Endothelial cell of umbilical vein (primary cell): ENCODE measurements around the gene TMEM54. TPM values are rescaled to one million over a fixed set of nuclear protein-coding genes. Genes with fewer than 3 reads are reported as not detected.

ENCODE experiments used
- BruUV-seq: library from RNA; stranded (reverse); fragments of 400-500 nt; replicated peaks from 2 replicates; lab custom pipeline; 2021; lab: Mats Ljungman, UMichigan
- CTCF ChIA-PET: fragments of 300-600, 350-600 bp; sonication (Branson Sonifier 250); formaldehyde crosslinking; loops from one replicate; lab custom pipeline; 2021; ENCODE audit warnings: antibody characterized with exemption, inconsistent platforms; lab: Charles Lee
- POLR2A ChIA-PET: fragments of 300-600, 350-600 bp; sonication (Branson Sonifier 250); formaldehyde crosslinking; loops from one replicate; lab custom pipeline; 2021; ENCODE audit warnings: antibody characterized with exemption, inconsistent platforms; lab: Charles Lee
- DNase-seq: peaks from one replicate; pipeline ENCODE4 v3.0.0-alpha.2; 2011; ENCODE audit warnings: low read depth, low spot score
- FAIRE-seq: peaks from 2 replicates; lab custom pipeline; 2011; peaks lifted over from hg19 to GRCh38; lab: Jason Lieb, UNC
- H2AFZ ChIP-seq: 2 replicates; pipeline ENCODE4 v1.6.0; 2012; ENCODE audit warnings: low read depth, low read length, control low read depth, inconsistent platforms
- H3K27ac ChIP-seq: 2 replicates; pipeline ENCODE4 v1.5.1; 2011; ENCODE audit warnings: low read depth, mild to moderate bottlenecking, control low read depth, low read length, moderate library complexity; ENCODE audit not compliant: insufficient read depth
- H3K27me3 ChIP-seq, 2 experiments: 2 replicates each; pipeline versions ENCODE4 v1.6.0 to v1.6.1; 2011; ENCODE audit warnings: low read length in 2 of 2, mixed read lengths in 1 of 2; ENCODE audit not compliant: control insufficient read depth in 2 of 2, insufficient read depth in 2 of 2
- H3K36me3 ChIP-seq, 2 experiments: 2 replicates in 1 of 2; 3 replicates in 1 of 2; pipeline ENCODE4 v1.5.1; 2011; ENCODE audit warnings: low read length in 2 of 2, mild to moderate bottlenecking in 1 of 2, moderate library complexity in 1 of 2; ENCODE audit not compliant: control insufficient read depth in 2 of 2, insufficient read depth in 2 of 2; ENCODE audit errors: extremely low read depth in 1 of 2
- H3K4me1 ChIP-seq: 3 replicates; pipeline ENCODE4 v1.5.1; 2011; ENCODE audit warnings: mild to moderate bottlenecking, low read length; ENCODE audit not compliant: control insufficient read depth, insufficient read depth; ENCODE audit errors: extremely low read depth
- H3K4me2 ChIP-seq: 2 replicates; pipeline ENCODE4 v1.6.1; 2011; ENCODE audit warnings: low read length, control low read depth, mixed read lengths; ENCODE audit not compliant: insufficient read depth
- H3K4me3 ChIP-seq, 3 experiments: fragments of 200-600 bp in 1 of 3; sonication (generic), shearing (Covaris generic) in 1 of 3; replicated peaks in 1 of 3; 2 replicates each; pipeline ENCODE4 v1.5.1; 2011 to 2016; ENCODE audit warnings: control low read depth in 3 of 3, low read length in 3 of 3, mild to moderate bottlenecking in 2 of 3, inconsistent platforms in 1 of 3, low read depth in 1 of 3, moderate library complexity in 1 of 3; ENCODE audit not compliant: insufficient read depth in 1 of 3
- H3K79me2 ChIP-seq: 2 replicates; pipeline ENCODE4 v1.6.0; 2012; ENCODE audit warnings: low read length, inconsistent platforms; ENCODE audit not compliant: control insufficient read depth, insufficient read depth
- H3K9ac ChIP-seq: replicated peaks from 2 replicates; pipeline ENCODE3; 2011; ENCODE audit warnings: low read length, control low read depth; ENCODE audit not compliant: insufficient read depth; ENCODE audit errors: extremely low read depth
- H3K9me1 ChIP-seq: replicated peaks from 3 replicates; pipeline ENCODE4 v1.6.0; 2011; ENCODE audit warnings: mild to moderate bottlenecking, low read length; ENCODE audit not compliant: control insufficient read depth, insufficient read depth; ENCODE audit errors: extremely low read depth
- H3K9me3 ChIP-seq: replicated peaks from 2 replicates; pipeline ENCODE4 v1.5.1; 2012; ENCODE audit warnings: low read length, inconsistent platforms; ENCODE audit not compliant: control insufficient read depth, insufficient read depth
- H4K20me1 ChIP-seq: replicated peaks from 2 replicates; pipeline ENCODE3; 2011; ENCODE audit warnings: mild to moderate bottlenecking, low read length; ENCODE audit not compliant: control insufficient read depth, insufficient read depth; ENCODE audit errors: extremely low read depth
- EZH2 ChIP-seq: IDR thresholded peaks from 2 replicates; pipeline ENCODE4 v1.6.1; 2012; ENCODE audit warnings: borderline replicate concordance, low read depth, mild to moderate bottlenecking, moderate library complexity, low read length, inconsistent platforms; ENCODE audit not compliant: severe bottlenecking
- FOS ChIP-seq: IDR thresholded peaks from 2 replicates; pipeline ENCODE4 v1.6.1; 2011; ENCODE audit warnings: mild to moderate bottlenecking, low read length, moderate library complexity, borderline replicate concordance; ENCODE audit not compliant: insufficient read depth
- GATA2 ChIP-seq: IDR thresholded peaks from 2 replicates; pipeline ENCODE4 v1.7.0; 2011; ENCODE audit warnings: low read depth, mild to moderate bottlenecking, moderate library complexity, mixed read lengths, low read length; ENCODE audit not compliant: insufficient read length, insufficient read depth
- JUN ChIP-seq: IDR thresholded peaks from 2 replicates; pipeline ENCODE4 v1.6.1; 2011; ENCODE audit warnings: borderline replicate concordance, low read depth; ENCODE audit not compliant: insufficient read length, insufficient read depth
- MYC ChIP-seq: IDR thresholded peaks from one replicate; pipeline ENCODE4 v1.6.1; 2011; ENCODE audit warnings: mild to moderate bottlenecking, low read depth, low read length
- POLR2A ChIP-seq: IDR thresholded peaks from 2 replicates; pipeline ENCODE4 v1.6.1; 2012; ENCODE audit warnings: low read depth, mild to moderate bottlenecking, control low read depth, low read length
- POLR2AphosphoS5 ChIP-seq: IDR thresholded peaks from 2 replicates; pipeline ENCODE4 v1.6.1; 2012; ENCODE audit warnings: low read depth, mild to moderate bottlenecking, control low read depth, low read length, moderate library complexity; ENCODE audit not compliant: insufficient read depth
- dilution Hi-C: fragments of 300-500 bp; cut with MboI; formaldehyde crosslinking; loops from one replicate; pipeline ENCODE4 v1.15.0; 2019; ENCODE audit warnings: low sequenced_read_pairs; ENCODE audit not compliant: extremely low pct_ligation_motif_present
- intact Hi-C: fragments of 100-400 bp; cut with micrococcal nuclease; formaldehyde crosslinking; loops from one replicate; pipeline ENCODE4 v1.10.0; 2022
- polyA plus RNA-seq, 4 experiments: library from polyadenylated mRNA; depleted of rRNA in 3 of 4; stranded (reverse) in 3 of 4; unstranded in 1 of 4; fragments of >200 nt; gene quantifications; 2 replicates each; pipeline versions ENCODE4 v1.2.1 to v1.2.3, GENCODE V29; 2011 to 2012; ENCODE audit warnings: missing spikeins in 1 of 4
- total RNA-seq: library from RNA; stranded (reverse); gene quantifications from 2 replicates; pipeline ENCODE4 v1.2.3, GENCODE V29; 2021
- TF ChIP-seq, protein P1 (sequence below), 2 donors: IDR thresholded peaks; 1 replicate in 1 of 2; 2 replicates in 1 of 2; pipeline ENCODE4 v1.5.1; 2011; ENCODE audit warnings: low read length in 2 of 2, mild to moderate bottlenecking in 2 of 2, moderate library complexity in 2 of 2, control low read depth in 1 of 2, inconsistent platforms in 1 of 2, low read depth in 1 of 2; ENCODE audit not compliant: insufficient read depth in 1 of 2; ENCODE audit errors: extremely low read depth in 1 of 2

Gene TMEM54
- total and polyA plus RNA-seq, 2 donors (not counting 3 experiments of a cell fraction or from before 2014, with no cell fraction given) = 23.6 to 77.2 TPM

DNA sequence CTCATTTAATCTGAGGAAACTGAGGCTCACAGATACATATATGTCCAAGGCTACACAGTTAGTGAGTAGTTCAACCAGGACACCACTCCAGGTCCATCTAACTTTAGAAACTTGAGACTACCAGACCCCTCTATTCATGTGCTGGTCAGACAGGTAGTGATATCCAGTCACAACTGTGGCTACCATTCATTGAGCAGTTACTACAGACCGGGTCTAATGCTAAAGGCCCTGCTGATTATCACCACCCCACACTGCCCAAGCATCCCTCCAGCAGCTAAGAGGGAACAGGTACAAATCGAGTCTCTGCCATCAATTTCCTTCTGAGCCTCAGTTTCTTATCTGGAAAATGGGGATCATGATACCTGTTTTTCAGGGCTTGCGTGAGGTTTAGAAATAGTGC, 9.6 kb downstream of the TMEM54 start:
- FAIRE-seq (no peak), DNase-seq (no peak)
- Histone ChIP-seq H3K9ac (no peak overlapping the region), H3K36me3 (no peaks in the 10 kb centered on the region), H3K9me1 (no peaks in the 10 kb centered on the region), H3K79me2 (no peaks in the 10 kb centered on the region), H4K20me1 (no peaks in the 10 kb centered on the region), H3K27ac (no peak overlapping the region), H3K4me2 (no peak overlapping the region), H3K27me3 (peaks cover 13 to 19% of the 10 kb centered on the region in 2 experiments), H3K4me1 (no peaks in the 10 kb centered on the region), H3K9me3 (no peaks in the 10 kb centered on the region), H3K4me3 (no peak overlapping the region), H2AFZ (no peak overlapping the region)
- dilution Hi-C loops (no loop called here), intact Hi-C loops (no loop called here)
- no TSS peak for BruUV-seq
- ChIA-PET CTCF (interaction anchor here (1.1 to 5.7 kb wide), 4 partner anchors 10 to 116 kb away, joined by 4 to 51 read pairs (median 6); no protein-coding TSS in a partner anchor), POLR2A (interaction anchor here (0.6 kb wide), 1 partner anchor 165 kb away, joined by 3 read pairs; no protein-coding TSS in a partner anchor)
- no peak for TF ChIP-seq POLR2A
- no peak for TF ChIP-seq POLR2AphosphoS5

DNA sequence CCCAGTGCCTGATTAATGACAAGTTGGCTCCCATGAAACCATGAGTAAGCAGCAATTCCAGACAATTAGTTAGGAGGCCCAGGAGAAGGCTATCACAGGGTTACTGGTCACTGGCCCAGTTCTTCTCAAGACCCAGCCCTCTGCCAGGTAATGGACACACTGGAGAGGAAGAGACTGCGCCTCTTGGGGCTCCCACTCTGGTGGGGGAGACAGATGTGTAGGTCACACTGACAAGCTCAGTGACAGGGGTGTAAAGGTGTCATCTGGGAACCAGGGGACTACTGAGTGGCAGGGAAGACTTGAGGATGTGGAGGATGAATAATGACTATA, 10.0 kb downstream of the TMEM54 start:
- BruUV-seq = no TSS peak
- Histone ChIP-seq H3K27me3 (peaks cover 13 to 19% of the 10 kb centered on the region in 2 experiments), H3K4me2 (no peak overlapping the region), H3K9me3 (no peaks in the 10 kb centered on the region), H4K20me1 (no peaks in the 10 kb centered on the region), H3K36me3 (no peaks in the 10 kb centered on the region), H3K79me2 (no peaks in the 10 kb centered on the region), H3K9ac (no peak overlapping the region), H3K9me1 (no peaks in the 10 kb centered on the region), H2AFZ (no peak overlapping the region), H3K27ac (no peak overlapping the region), H3K4me3 (no peak overlapping the region), H3K4me1 (no peaks in the 10 kb centered on the region)
- POLR2A ChIA-PET = interaction anchor here (0.6 kb wide), 1 partner anchor 166 kb away, joined by 3 read pairs; no protein-coding TSS in a partner anchor
- no peak for TF ChIP-seq EZH2
- TF ChIP-seq POLR2AphosphoS5 = no peak
- no peak for TF ChIP-seq POLR2A
- TF ChIP-seq FOS = no peak
- TF ChIP-seq, protein P1, sequence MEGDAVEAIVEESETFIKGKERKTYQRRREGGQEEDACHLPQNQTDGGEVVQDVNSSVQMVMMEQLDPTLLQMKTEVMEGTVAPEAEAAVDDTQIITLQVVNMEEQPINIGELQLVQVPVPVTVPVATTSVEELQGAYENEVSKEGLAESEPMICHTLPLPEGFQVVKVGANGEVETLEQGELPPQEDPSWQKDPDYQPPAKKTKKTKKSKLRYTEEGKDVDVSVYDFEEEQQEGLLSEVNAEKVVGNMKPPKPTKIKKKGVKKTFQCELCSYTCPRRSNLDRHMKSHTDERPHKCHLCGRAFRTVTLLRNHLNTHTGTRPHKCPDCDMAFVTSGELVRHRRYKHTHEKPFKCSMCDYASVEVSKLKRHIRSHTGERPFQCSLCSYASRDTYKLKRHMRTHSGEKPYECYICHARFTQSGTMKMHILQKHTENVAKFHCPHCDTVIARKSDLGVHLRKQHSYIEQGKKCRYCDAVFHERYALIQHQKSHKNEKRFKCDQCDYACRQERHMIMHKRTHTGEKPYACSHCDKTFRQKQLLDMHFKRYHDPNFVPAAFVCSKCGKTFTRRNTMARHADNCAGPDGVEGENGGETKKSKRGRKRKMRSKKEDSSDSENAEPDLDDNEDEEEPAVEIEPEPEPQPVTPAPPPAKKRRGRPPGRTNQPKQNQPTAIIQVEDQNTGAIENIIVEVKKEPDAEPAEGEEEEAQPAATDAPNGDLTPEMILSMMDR (IDR thresholded peaks at IDR 0.05; ENCODE audit: extremely low read depth in 1 of 2, insufficient read depth in 1 of 2, low read depth in 1 of 2, low read length in 2 of 2) = no peak
- TF ChIP-seq MYC = no peak
- TF ChIP-seq GATA2 = no peak
- no peak for TF ChIP-seq JUN
- FAIRE-seq (no peak), DNase-seq (no peak)
- dilution Hi-C loops = no loop called here
- intact Hi-C loops = no loop called here
- CTCF ChIA-PET = interaction anchor here (0.9 to 5.7 kb wide), 3 partner anchors 9 to 14 kb away, joined by 3 to 51 read pairs (median 4); no protein-coding TSS in a partner anchor
